ENCODE data around the gene S100A12. TPM values are rescaled to one million over a fixed set of nuclear protein-coding genes. Genes with fewer than 3 reads are reported as not detected.

Gene S100A12
- total and polyA plus RNA-seq, 2 experiments from 2014 or later: not detected

DNA sequence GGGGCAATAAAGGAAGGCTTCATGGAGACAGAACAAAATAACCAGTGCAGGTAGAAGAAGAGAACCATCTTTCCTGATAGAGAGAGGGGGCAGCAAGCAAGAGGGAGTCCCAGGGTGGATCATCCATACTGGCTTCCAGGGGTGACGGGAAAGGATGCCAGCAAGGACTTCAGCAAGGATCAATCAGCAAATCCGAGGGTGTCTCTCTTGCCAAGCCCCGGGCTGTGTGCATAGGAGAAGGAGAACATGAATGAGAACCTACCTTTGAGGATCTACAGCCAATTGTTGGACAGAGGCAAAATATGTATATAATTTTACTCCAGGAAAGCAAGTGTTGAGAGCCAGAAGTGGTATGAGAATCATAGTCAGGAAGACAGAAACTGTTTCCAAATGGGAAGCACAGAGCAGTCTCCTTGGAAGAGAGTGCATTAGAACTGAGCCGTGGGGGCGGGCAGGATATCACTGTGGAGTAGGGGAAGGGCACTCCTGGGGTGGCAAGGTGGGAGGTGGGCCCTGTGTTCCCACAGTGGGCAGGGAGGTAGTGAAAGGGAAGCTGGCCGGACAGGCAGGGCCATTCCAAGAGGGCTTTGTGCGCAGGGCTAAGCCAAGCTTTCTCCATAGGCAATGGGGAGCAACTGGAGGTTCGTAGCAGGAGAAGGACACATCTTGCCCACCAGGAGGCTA lies 18.9 kb downstream of the S100A12 start:
- H3K9me2 ChIP-seq (replicated peaks; ENCODE audit: insufficient read depth): no peaks in the 10 kb centered on the region
- H3K79me2 ChIP-seq: no peaks in the 10 kb centered on the region
- 88% methylated on average over 8 of the region's 8 CpGs for WGBS (ENCODE audit: low lambda C conversion rate, missing lambda C conversion rate)
- H4K20me1 ChIP-seq (ENCODE audit: insufficient read depth, poor library complexity, severe bottlenecking): no peaks in the 10 kb centered on the region
- no peaks in the 10 kb centered on the region for H3K36me3 ChIP-seq (replicated peaks; ENCODE audit: insufficient read depth, low read depth)
- no peak overlapping the region for H3K4me2 ChIP-seq
- H3K4me3 ChIP-seq: no peak overlapping the region
- no peaks in the 10 kb centered on the region for H3K4me1 ChIP-seq (ENCODE audit: insufficient read depth)
- H3K27me3 ChIP-seq: peaks cover 7% of the 10 kb centered on the region
- H3K27ac ChIP-seq: no peak overlapping the region
- no peak overlapping the region for H2AFZ ChIP-seq
- H3K9me3 ChIP-seq (ENCODE audit: low read depth): no peaks in the 10 kb centered on the region
- TF ChIP-seq EZH2phosphoT487 (IDR thresholded peaks at IDR 0.05; ENCODE audit: low read depth, severe bottlenecking, unreplicated experiment) (no peak), EZH2 (IDR thresholded peaks at IDR 0.05; ENCODE audit: borderline replicate concordance) (no peak)
- TF ChIP-seq, protein P1, sequence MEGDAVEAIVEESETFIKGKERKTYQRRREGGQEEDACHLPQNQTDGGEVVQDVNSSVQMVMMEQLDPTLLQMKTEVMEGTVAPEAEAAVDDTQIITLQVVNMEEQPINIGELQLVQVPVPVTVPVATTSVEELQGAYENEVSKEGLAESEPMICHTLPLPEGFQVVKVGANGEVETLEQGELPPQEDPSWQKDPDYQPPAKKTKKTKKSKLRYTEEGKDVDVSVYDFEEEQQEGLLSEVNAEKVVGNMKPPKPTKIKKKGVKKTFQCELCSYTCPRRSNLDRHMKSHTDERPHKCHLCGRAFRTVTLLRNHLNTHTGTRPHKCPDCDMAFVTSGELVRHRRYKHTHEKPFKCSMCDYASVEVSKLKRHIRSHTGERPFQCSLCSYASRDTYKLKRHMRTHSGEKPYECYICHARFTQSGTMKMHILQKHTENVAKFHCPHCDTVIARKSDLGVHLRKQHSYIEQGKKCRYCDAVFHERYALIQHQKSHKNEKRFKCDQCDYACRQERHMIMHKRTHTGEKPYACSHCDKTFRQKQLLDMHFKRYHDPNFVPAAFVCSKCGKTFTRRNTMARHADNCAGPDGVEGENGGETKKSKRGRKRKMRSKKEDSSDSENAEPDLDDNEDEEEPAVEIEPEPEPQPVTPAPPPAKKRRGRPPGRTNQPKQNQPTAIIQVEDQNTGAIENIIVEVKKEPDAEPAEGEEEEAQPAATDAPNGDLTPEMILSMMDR (IDR thresholded peaks at IDR 0.05; ENCODE audit: poor library complexity): no peak
- no peak for DNase-seq (ENCODE audit: low spot score)

DNA sequence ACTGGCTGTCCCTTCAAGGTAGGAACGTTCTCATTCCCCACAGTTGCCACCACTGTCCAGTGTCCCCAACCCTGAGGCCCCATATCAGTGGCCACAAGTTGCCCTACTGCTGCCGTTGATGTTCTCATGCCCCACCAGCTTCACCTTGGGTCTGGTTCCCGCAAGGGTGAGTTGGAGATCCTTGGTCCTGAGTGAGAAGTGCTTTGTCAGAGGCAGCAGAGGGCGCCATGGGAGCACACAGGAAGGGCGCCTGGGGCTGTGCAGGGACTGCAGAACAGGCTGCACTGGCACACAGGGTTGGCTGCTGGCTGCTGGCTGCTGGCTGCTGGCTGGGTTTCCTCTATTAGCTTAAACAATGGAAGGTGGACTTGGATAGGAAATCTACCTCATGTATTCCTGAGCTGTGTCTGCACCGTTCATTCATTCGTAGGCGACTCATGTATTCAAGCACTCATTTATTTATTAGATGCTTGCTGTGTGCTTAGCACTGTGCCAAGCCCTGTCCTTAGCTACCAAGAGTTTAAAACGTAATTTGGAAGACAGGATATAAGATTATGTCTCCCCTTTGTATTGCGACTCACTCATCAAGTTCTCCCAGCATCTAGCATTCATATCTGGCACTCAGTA lies 19.9 kb downstream of the S100A12 start:
- Histone ChIP-seq H3K9me3 (ENCODE audit: low read depth) (no peaks in the 10 kb centered on the region), H3K79me2 (no peaks in the 10 kb centered on the region), H3K4me2 (no peak overlapping the region), H2AFZ (no peak overlapping the region), H3K36me3 (replicated peaks; ENCODE audit: insufficient read depth, low read depth) (no peaks in the 10 kb centered on the region), H3K9me2 (replicated peaks; ENCODE audit: insufficient read depth) (no peaks in the 10 kb centered on the region), H4K20me1 (ENCODE audit: insufficient read depth, poor library complexity, severe bottlenecking) (no peaks in the 10 kb centered on the region), H3K27ac (no peak overlapping the region), H3K27me3 (peaks cover 13% of the 10 kb centered on the region), H3K4me3 (no peak overlapping the region), H3K4me1 (ENCODE audit: insufficient read depth) (no peaks in the 10 kb centered on the region)
- TF ChIP-seq EZH2 (IDR thresholded peaks at IDR 0.05; ENCODE audit: borderline replicate concordance) (no peak), EZH2phosphoT487 (IDR thresholded peaks at IDR 0.05; ENCODE audit: low read depth, severe bottlenecking, unreplicated experiment) (no peak)
- TF ChIP-seq, protein P1 (IDR thresholded peaks at IDR 0.05; ENCODE audit: poor library complexity): peak; percentile 48
- WGBS (ENCODE audit: low lambda C conversion rate, missing lambda C conversion rate): 54% methylated on average over 10 of the region's 10 CpGs
- DNase-seq (ENCODE audit: low spot score): peak; percentile 76

DNA sequence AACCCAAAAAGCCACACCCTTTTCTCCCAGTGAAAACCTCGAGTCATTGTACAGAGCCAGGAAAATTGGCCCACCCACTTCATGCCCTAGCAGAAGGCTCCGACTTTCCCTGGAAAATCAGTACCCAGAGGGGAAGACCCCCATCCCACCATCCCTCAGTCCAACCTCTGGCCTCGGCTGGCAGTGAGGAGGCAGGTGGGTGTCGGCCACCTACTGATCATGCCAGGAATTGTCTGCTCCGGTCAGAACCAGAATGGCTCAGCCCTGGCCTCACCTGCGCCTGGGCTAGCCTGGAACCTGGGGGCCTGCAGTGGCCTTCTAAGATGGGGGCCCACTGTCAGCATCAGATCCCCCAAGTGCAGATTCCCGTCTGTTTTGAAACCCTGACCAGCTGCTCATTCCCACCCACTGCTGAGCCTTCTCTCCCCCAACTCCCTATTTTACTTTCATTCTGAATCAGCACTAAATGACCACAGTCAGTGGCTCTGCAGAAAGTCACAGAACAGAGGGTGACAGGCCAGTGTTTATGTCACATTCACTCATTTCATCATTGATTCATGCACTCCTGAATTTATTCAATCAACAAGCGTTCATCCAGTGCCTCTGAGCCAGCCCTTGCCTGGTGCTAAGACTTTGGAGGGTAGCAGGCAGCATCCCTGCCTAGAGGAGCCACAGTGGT lies 20.8 kb downstream of the S100A12 start:
- Histone ChIP-seq H3K36me3 (replicated peaks; ENCODE audit: insufficient read depth, low read depth) (no peaks in the 10 kb centered on the region), H3K4me2 (no peak overlapping the region), H3K4me3 (no peak overlapping the region), H3K9me2 (replicated peaks; ENCODE audit: insufficient read depth) (no peaks in the 10 kb centered on the region), H3K27ac (no peak overlapping the region), H3K4me1 (ENCODE audit: insufficient read depth) (no peaks in the 10 kb centered on the region), H3K27me3 (peaks cover 17% of the 10 kb centered on the region), H3K79me2 (no peaks in the 10 kb centered on the region), H3K9me3 (ENCODE audit: low read depth) (no peaks in the 10 kb centered on the region), H4K20me1 (ENCODE audit: insufficient read depth, poor library complexity, severe bottlenecking) (no peaks in the 10 kb centered on the region), H2AFZ (no peak overlapping the region)
- 77% methylated on average over 8 of the region's 8 CpGs for WGBS (ENCODE audit: low lambda C conversion rate, missing lambda C conversion rate)
- no peak for DNase-seq (ENCODE audit: low spot score)
- TF ChIP-seq EZH2phosphoT487 (IDR thresholded peaks at IDR 0.05; ENCODE audit: low read depth, severe bottlenecking, unreplicated experiment): no peak
- no peak for TF ChIP-seq EZH2 (IDR thresholded peaks at IDR 0.05; ENCODE audit: borderline replicate concordance)
- TF ChIP-seq, protein P1 (IDR thresholded peaks at IDR 0.05; ENCODE audit: poor library complexity): no peak

All from hepatocyte (in vitro differentiated cells).